ENCODE data around the gene PODXL2.

The PODXL2 gene, protein sequence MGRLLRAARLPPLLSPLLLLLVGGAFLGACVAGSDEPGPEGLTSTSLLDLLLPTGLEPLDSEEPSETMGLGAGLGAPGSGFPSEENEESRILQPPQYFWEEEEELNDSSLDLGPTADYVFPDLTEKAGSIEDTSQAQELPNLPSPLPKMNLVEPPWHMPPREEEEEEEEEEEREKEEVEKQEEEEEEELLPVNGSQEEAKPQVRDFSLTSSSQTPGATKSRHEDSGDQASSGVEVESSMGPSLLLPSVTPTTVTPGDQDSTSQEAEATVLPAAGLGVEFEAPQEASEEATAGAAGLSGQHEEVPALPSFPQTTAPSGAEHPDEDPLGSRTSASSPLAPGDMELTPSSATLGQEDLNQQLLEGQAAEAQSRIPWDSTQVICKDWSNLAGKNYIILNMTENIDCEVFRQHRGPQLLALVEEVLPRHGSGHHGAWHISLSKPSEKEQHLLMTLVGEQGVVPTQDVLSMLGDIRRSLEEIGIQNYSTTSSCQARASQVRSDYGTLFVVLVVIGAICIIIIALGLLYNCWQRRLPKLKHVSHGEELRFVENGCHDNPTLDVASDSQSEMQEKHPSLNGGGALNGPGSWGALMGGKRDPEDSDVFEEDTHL

DNA sequence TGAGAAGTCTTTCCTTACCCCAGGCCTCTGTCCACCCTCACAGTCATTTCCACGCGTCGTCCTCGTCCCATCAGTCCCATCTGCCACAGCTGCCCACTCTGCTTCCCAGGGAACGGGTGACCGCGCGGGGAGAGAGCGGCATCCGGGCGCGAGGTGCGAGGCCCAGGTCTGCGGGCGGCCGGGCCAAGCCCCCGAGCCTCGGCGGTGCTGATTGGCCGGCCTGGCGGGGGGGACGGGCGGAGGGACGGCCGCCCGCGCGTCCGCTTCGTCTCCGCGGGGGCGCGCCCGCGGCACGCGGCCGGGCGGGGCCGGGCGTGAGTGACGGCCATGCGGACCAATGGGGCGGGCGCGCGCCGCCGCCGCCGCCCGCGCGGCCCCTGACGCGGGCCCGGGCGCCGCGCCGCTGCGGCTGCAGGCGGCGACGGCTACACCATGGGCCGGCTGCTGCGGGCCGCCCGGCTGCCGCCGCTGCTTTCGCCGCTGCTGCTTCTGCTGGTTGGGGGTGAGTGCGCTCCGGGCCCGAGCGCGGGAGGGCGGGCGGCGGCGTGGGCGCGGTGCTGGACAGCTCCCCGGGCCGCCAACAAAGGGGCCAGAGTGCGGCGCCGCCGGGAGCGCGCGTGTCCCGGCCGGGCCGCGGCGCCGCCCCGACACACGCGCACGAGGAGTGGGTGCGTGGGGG lies at the start of gene PODXL2:
TSS of gene PODXL2 (plus strand) at position 398 of the 679 bp plus-strand sequence. CDS start at position 433, 35 bp downstream.
- peak; percentile 43 for DNase-seq

DNA sequence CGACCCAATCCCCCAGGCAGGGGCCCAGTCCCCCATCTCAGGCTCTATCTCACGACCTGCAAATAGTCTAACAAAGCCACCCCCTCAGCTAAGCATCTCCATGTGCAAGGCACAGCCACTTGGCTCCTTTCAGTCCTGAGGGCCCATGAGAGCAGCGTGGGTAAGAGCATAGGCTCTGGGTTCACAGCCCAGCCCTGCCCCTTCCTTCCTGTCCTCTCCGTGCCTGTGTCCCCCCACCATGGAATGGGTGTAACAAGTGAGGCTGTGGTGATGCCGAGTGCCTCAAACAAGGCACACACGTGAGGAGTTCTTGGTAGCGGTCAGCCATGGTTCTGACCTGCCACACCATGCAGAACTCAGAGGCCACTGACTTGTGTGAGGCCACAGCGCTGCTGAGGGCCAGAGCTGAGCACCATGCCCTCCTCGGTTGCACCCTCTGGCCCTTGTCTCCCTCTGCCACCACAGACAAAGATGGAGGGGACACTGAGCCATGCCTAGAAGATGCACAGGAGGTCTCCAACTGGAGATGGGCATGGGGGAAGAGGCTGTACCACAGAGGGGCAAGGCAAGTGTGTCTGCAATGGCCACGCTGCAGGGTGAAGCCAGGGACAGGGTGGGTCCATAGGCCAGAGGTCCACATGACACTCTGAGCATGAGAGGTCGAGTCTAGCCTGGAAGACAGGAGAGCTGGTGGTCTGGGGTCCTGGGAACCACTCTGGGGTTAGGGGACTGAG lies 48.5 kb upstream of the PODXL2 start:
- no peak for DNase-seq

DNA sequence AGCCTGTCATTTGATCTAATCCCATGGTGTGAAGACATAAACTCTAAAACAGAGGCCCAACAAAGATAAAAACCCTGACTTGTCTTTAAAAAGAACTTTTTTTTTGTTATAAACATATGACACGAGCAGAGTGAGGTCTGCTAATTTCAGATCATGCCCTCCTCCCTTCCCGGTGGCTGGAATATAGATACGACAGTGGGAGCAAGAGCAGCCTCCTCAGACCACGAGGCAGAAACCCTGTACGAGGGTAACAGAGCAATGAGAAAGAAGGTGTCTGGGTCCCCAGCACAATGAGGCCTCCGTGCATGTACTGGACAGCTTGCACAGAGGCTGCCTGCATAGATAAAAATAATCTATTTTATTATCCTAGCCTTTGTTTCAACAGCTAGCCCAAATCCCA lies 44.3 kb upstream of the PODXL2 start:
- no peak for DNase-seq

DNA sequence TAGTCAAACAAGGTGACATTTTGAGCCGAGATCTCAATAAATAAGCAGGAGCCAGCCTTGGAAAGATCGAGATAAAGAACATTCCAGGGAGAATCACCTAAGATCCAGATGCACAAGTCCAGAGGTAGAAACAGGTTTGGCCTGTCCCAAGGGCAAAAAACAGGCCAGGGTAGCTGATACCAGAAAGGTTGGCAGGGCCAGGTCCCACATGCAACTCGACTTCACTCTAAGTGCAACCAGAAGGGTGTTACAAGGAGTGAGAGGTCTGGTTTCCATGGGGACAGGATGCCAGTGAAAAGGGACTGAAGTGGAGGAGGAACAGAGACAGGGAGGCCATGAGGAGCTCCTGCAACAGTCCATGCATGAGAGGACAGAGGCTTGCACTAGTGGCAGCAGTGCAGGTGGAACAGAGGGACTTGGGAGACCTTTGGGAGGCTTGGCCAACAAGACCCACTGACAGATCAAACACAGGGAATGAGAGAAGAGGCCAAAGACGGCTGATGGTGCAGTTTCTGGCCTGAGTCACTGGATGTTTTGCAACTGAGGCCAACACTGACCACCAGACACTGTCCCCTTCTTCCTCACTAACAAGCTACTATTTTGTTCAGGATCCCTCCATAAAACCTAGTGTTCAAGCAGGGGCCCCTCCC lies 43.7 kb upstream of the PODXL2 start:
- no peak for DNase-seq

DNA sequence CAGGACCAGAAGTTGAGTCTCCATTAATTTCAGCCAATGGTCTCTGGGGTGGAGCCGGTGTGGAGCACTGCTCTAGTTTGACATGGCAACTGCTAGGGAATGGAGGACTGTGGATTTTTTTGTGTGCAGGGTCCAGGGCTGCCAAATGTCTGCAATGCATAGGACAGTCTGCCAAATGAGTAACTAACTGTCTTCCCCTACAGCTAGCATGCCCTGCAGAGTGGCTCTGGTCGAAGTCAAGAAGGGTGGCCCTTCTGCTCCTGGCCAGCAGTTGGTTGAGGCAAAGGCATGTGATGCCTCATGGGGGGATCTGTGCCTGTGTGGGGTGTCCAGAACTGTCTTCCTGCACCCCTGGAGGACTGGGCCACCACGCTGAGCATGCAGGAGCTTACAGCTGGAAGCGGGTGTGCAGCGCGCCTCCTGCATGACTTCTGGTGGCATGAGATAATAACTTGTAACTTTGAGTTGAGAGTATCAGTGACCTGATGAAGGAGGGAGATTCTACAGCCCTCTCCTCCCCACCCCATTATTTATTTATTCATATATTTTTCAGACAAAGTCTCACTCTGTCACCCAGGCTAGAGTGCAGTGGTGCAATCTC lies 43.1 kb upstream of the PODXL2 start:
- no peak for DNase-seq

DNA sequence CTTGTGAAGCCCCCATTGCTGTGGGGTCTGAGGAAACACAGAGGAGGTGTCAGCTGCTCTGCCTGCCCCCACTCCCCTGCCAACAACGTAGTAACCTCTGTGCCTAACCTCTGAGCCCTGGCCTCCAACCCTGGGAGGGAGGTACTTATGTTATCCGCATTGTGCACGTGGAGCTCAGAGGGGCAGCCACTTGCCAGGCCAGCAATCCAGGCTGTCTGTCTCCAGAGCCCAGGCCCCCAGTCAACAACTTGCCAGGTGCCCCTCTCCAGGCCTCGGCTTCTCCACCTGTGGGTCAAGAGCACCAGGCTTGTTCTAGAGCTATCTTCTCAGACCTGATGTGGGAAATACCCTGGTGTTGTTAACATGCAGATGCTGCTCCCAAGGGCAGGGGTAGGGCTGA lies 41.1 kb upstream of the PODXL2 start:
- no peak for DNase-seq

DNA sequence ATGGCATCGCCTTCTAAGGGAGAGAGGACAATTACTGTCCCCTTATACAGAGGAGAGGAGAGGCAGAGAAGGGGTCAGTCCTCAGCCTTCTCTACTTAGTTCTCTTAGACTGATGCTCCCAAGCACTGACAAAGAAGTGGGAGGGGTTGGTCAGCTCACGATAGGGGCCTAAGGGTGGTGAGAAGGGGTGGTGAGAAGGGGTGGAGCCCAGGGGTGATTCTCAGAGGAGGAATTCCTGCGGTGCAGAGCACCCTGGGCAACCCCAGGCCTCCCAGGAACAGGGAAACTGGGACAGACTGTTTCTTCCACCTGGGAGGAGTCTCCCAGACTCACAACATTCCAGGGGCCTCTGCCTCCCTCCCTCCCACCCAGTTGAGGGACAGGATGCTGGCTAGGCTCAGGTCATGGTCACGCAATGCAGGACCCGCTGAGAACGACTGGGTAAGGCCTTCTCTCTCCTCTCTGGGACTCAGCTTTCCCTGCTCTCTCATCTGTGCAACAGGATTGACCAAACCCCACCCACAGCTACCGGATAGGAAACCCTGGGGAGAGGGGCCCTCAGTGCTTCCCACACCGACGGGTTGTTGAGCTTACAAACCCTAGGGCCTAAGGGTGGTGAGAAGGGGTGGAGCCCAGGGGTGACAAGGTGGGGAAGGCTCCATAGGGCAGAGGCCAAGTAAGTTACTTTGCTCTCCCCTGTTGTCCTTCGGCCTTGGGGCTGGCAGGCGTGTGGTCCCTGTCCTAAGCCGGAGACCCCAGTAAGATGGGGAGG lies 40.0 kb upstream of the PODXL2 start:
- no peak for DNase-seq

DNA sequence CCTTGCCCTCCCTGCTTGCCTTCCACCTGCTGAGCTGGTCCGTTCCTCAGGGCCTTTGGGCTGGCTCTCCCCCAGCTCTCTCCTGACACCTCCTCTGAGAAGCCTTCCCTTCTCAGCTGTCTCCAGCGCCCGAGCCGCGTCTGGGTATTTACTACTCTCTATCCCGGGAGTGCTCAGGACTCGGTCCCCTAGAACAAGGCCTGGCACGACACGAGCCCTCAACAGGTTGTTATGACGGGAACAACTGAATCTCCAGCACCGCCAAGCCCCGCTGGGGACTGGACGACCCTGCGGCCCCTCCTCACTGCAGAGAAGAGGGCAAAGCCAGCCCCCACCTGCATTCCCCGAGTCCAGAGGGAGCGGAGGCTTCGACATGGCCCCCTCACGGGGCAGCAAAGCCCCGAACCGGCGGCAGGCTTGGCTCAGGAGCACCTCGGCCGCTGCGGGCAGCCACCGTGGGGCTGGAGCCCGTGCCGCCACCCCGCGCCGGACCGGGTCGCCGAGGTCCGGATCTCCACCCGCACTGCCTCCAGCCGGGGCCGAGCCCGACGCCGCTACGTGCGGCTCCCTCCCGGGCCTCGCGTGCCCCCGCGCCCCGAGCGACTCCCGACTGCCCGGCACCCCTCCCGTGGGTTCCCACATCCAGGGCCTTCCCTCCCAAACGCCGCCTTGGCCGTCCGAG lies 39.2 kb upstream of the PODXL2 start:
- no peak for DNase-seq

DNA sequence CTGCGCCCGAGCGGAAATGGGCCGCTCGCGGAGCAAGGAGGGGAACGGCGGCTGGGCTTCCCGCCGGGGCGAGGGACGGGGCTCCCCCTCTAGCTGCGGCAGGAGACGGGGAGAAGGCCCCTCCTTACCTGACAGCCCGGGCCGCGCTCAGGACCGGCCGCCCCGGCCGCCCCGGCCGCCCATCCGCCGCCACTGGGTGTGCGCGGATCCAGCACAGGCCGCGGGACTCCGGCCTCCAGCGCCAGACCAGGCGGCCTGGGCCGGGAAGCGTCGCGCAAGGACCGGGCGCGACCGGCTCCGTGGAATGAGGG lies 38.7 kb upstream of the PODXL2 start:
- peak; percentile 30 for DNase-seq

DNA sequence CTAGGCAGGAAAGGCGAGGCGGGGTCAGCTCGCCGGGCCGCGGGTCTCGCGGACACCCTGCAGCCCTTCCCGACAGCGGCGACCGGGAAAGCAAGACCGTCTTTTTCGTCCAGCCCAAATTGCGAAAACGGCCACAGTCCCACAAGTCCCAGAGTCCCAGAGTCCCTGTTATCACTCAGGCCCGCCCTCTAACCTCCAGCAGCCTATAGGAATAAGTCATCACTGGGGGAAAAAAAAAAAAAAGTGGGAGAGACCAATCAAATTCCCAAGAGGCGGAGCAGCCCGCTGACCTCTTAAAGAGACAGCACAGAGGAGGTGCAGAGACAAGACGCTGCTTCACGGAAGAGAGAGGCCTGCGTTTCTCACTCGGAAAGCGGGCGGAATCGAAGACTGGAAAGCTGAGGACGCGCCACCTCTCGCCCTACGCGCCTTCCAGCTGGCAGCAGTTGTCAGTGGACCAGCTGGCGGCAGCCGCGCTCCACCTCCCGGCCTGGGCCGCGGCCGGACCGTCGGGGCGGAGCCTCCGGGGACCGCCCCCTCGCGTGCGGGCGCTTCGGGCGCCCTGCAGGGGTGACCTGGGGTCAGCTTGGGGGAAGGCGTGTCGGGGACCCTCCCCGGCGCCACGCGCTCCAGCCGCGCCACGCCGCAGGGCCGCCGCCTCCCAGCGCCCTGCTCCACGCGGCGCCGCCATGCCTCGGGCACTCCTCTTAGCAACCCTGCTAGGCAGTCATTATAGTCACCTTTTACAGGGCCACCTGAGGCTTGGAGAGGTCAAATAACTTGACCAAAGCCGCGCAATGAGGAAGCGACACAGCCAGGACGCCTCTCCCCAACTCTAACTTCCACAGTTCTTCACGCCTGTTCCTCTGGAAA lies 38.2 kb upstream of the PODXL2 start, which contains the start of gene TPRA1:
TSS of gene TPRA1 (minus strand) at position 141 of the 873 bp plus-strand sequence. CDS start 10,587 bp downstream, outside the sequence.
- DNase-seq: peak; percentile 91

DNA sequence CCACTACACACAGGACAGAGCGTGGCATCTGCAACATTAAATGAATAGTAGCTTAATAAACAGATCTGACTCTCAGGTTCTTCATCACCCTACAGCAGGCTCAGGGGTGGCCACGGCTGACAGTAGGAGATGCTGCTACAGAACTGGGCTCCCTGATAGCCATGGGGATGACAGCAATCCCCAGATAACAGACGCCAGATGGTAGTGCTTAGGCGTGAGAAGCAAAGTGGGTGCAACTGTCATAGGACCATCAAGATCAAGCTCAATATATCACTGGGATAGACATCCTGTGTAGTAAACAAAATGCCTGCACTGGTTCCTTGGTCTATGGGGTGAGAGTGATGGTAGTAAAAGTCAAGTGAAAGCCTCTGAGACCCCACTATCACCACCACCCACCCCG lies 35.8 kb upstream of the PODXL2 start:
- no peak for DNase-seq

DNA sequence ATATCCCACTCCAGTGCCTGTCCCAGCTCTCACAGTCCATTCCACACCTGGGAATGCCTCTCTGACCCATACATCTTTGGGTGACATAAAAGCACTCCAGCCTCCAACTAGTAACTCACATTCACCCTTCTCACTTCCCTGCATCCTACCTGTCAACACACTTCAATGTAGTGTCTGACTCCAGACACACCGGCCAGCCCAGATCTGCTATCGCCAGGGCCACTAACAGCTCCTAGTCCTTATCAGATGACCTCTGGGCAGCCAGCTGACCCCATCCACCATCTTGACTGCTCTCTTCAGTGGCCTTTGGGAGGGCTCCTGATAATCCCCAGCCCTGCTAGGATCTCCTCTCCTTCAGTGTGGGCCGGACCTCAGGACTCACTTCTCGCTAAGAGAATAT lies 33.7 kb upstream of the PODXL2 start:
- no peak for DNase-seq

DNA sequence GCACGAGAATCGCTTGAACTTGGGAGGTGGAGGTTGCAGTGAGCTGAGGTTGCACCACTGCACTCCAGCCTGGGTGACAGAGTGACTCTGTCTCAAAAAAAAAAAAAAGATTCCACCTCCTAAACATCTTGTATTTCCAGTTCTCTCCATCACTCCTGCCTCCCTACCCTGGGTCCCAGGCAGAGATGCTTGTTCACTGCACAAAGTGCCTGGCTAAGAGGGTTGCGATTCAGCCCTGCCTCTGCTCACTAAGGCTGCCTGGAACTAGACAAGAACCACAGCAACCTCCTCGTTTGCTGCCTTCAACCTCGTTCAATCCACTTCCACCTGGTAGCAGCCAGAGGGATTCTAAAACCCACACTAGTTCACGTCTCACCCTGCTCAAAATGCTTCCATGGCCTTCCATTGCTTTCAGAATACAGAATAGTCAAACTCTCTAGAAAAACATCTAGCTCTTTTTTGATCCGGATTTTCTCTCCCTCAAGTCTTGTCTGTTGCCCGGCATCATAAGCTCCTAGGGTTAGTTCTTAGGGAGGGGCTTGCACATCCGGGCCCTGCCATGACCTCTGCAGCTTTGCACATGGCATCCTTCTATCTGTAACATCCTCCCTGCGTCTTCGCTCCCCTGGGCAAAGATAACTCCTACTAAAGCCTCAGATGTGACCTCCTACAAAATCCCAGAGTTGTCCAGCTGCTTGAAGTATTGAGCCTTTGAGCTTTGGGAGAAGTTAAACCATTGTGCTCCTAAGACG lies 31.8 kb upstream of the PODXL2 start:
- DNase-seq: no peak

DNA sequence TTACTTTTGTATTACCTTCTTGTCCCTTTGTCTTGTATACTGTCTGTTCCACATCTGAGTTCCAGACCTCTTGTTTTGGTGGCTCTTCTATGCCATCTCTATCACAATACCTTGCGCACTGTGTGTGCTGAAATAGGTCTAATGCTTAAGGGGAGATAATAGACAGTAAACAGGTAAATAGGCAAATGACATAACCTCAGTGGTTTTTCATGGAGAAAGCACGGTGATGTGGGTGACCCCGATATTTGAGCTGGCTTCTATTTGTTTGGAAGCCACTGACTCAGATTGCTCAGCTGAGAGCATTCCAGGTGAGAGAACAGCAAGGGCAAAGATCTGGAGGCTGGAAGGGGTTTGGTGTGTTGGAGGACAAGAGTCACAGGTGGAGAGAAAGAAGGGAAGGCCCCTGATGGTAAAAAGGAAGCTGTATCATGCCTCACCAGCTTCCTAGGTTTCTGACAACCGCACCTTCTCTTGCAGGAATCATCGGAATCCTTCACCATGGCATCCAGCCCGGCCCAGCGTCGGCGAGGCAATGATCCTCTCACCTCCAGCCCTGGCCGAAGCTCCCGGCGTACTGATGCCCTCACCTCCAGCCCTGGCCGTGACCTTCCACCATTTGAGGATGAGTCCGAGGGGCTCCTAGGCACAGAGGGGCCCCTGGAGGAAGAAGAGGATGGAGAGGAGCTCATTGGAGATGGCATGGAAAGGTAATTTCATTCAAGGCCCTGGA lies 30.0 kb upstream of the PODXL2 start:
- DNase-seq: no peak

DNA sequence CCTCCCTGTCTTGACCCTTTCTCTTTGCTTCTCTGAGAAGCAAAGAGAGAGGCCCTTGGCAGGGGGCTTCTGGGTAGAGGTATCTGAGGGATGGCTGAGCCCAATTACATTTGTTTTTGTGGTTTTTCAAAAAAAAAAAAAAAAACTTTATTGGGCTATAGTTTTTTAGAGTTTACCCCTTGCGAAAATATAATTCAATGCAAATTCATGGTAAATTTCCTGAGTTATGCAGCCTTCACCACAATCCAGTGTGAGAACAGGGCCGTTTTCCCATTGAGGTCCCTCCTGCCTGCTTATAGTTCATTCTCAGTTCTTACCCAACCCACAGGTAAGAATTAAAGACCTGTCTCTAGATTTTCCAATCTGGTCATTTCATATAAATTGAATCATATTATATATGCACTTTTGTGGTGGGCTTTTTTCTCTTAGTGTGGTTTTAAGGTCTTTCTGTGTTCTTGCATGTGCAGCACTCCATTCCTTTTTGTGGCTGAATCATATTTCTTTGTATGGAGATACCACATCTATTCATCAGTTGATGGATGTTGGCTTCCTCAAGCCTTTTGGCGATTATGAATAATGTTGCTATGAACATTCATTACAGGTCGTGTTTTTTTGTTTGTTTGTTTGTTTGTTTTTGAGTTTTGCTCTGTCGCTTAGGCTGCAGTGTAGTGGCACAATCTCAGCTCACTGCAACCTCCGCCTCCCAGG lies 28.1 kb upstream of the PODXL2 start:
- no peak for DNase-seq

DNA sequence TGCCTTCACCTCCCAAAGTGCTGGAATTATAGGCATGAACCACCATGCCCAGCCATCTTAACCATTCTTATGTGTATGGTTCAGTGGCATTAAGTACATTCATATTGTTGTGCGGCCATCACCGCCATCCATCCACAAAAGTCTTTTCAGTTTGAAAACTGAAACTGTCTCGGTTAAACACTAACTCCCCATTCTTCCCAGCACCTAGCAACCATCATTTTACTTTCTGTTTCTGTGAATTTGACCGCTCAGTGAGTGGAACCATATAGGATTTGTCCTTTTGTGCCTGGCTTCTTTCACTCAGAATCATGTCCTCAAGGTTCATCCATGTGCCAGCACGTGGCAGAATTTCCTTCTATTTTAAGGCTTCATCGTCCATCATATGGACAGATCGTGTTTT lies 24.9 kb upstream of the PODXL2 start:
- no peak for DNase-seq

DNA sequence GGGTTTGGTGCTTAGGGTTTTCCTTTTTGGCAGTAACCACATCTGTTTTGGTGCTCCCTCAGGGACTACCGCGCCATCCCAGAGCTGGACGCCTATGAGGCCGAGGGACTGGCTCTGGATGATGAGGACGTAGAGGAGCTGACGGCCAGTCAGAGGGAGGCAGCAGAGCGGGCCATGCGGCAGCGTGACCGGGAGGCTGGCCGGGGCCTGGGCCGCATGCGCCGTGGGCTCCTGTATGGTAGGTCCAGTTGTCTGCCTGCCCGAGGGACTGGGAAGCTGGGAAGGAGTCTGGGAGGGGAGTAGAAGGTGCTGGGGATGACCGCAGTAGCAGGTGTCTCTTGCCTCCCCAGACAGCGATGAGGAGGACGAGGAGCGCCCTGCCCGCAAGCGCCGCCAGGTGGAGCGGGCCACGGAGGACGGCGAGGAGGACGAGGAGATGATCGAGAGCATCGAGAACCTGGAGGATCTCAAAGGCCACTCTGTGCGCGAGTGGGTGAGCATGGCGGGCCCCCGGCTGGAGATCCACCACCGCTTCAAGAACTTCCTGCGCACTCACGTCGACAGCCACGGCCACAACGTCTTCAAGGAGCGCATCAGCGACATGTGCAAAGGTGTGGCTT lies 24.3 kb upstream of the PODXL2 start:
- no peak for DNase-seq

Measured in CD4-positive, alpha-beta T cell treated with Interleukin-21 for 1 hour (primary cell).